Mammary epithelial cell (primary cell): ENCODE measurements around the gene GP5.

Source experiments
- EZH2 ChIP-seq: IDR thresholded peaks from 2 replicates; pipeline ENCODE4 v1.6.1; 2012; ENCODE audit warnings: low read length, inconsistent platforms, borderline replicate concordance
- TF ChIP-seq, protein P1 (sequence below), 2 donors: IDR thresholded peaks in 1 of 2; conservative IDR thresholded peaks in 1 of 2; 2 replicates each; pipeline ENCODE4 v1.5.1; 2011 to 2012; ENCODE audit warnings: inconsistent platforms in 2 of 2, low read length in 2 of 2, mild to moderate bottlenecking in 2 of 2, control low read depth in 1 of 2, low read depth in 1 of 2; ENCODE audit not compliant: insufficient read depth in 1 of 2; ENCODE audit errors: extremely low read depth in 1 of 2

DNA sequence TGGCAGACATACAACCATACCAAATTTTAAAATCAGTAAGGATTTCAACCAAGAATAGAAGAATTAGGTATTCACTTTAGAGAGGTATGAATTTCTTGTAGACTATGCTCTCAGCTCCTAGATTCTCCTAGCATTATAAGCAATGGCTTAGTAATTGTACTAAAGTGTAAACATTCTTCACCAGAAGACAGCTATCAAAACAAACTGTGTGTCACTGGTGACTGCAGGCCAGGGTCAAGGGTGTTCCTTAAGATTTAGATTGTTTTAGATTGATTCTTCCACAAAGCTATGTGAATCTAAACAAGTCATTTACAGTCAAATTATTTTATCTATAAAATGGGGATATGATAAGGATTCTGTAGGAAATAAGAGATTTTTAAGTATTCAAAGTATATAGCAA, 23.1 kb upstream of the GP5 start:
- TF ChIP-seq, protein P1, sequence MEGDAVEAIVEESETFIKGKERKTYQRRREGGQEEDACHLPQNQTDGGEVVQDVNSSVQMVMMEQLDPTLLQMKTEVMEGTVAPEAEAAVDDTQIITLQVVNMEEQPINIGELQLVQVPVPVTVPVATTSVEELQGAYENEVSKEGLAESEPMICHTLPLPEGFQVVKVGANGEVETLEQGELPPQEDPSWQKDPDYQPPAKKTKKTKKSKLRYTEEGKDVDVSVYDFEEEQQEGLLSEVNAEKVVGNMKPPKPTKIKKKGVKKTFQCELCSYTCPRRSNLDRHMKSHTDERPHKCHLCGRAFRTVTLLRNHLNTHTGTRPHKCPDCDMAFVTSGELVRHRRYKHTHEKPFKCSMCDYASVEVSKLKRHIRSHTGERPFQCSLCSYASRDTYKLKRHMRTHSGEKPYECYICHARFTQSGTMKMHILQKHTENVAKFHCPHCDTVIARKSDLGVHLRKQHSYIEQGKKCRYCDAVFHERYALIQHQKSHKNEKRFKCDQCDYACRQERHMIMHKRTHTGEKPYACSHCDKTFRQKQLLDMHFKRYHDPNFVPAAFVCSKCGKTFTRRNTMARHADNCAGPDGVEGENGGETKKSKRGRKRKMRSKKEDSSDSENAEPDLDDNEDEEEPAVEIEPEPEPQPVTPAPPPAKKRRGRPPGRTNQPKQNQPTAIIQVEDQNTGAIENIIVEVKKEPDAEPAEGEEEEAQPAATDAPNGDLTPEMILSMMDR (conservative IDR thresholded peaks at IDR 0.05 in 1 of 2, IDR thresholded peaks at IDR 0.05 in 1 of 2; ENCODE audit: extremely low read depth in 1 of 2, insufficient read depth in 1 of 2, low read depth in 1 of 2, low read length in 2 of 2): no peak
- no peak for TF ChIP-seq EZH2
